GM12878 (cell line): ENCODE measurements around the gene PALLD. TPM values are rescaled to one million over a fixed set of nuclear protein-coding genes. Genes with fewer than 3 reads are reported as not detected.

Experiments used
- BRCA1 ChIP-seq: IDR thresholded peaks from 2 replicates; pipeline ENCODE4 v1.6.1; 2011; ENCODE audit warnings: low read depth, low read length, improper control_type of control experiment
- CEBPZ ChIP-seq: fragments of 150-350 bp; IDR thresholded peaks from 2 replicates; pipeline ENCODE4 v1.6.1; 2016; ENCODE audit warnings: low read depth, low read length
- CHD2 ChIP-seq: IDR thresholded peaks from 2 replicates; pipeline ENCODE4 v1.6.1; 2011; ENCODE audit warnings: low read depth, low read length, improper control_type of control experiment, borderline replicate concordance
- E4F1 ChIP-seq: fragments of 450-650 bp; IDR thresholded peaks from 2 replicates; pipeline ENCODE4 v1.6.1; 2018; ENCODE audit warnings: borderline replicate concordance, mild to moderate bottlenecking; ENCODE audit not compliant: partially characterized antibody
- FOS ChIP-seq: IDR thresholded peaks from 3 replicates; pipeline ENCODE4 v1.6.1; 2011; ENCODE audit warnings: borderline replicate concordance; ENCODE audit not compliant: insufficient read length; ENCODE audit errors: extremely low read depth
- LARP7 ChIP-seq: fragments of 450-650 bp; IDR thresholded peaks from 2 replicates; pipeline ENCODE4 v1.6.1; 2017; ENCODE audit warnings: mild to moderate bottlenecking
- MTA2 ChIP-seq: fragments of 450-650 bp; IDR thresholded peaks from 2 replicates; pipeline ENCODE4 v1.6.1; 2016; ENCODE audit warnings: low read depth, mild to moderate bottlenecking, moderate library complexity
- MYC ChIP-seq: IDR thresholded peaks from 2 replicates; pipeline ENCODE4 v1.6.1; 2011; ENCODE audit warnings: mild to moderate bottlenecking, low read length, moderate library complexity, inconsistent platforms; ENCODE audit not compliant: insufficient read depth, insufficient replicate concordance, insufficient read length, severe bottlenecking
- NR2F1 ChIP-seq: fragments of 450-650 bp; conservative IDR thresholded peaks from 2 replicates; pipeline ENCODE4 v1.6.1; 2017; ENCODE audit warnings: mild to moderate bottlenecking
- RBBP5 ChIP-seq: fragments of 200-600 bp; sonication (generic); conservative IDR thresholded peaks from 2 replicates; pipeline ENCODE4 v1.6.1; 2016
- SIX5 ChIP-seq: IDR thresholded peaks from 2 replicates; pipeline ENCODE4 v1.6.1; 2011; ENCODE audit warnings: mild to moderate bottlenecking, low read depth, low read length, moderate library complexity; ENCODE audit not compliant: severe bottlenecking
- ZBTB33 ChIP-seq: fragments of 450-650 bp; IDR thresholded peaks from 2 replicates; pipeline ENCODE4 v1.6.1; 2017; ENCODE audit warnings: mild to moderate bottlenecking
- ZNF217 ChIP-seq: fragments of 450-650 bp; IDR thresholded peaks from 2 replicates; pipeline ENCODE4 v1.6.1; 2017; ENCODE audit warnings: antibody characterized with exemption, mild to moderate bottlenecking
- ZNF384 ChIP-seq: IDR thresholded peaks from 2 replicates; pipeline ENCODE4 v1.6.1; 2012; ENCODE audit warnings: low read depth, mild to moderate bottlenecking, low read length, improper control_type of control experiment, borderline replicate concordance
- polyA plus RNA-seq, 11 experiments: library from polyadenylated mRNA; depleted of rRNA in 4 of 11; unstranded in 6 of 11; stranded (reverse) in 5 of 11; fragments of >200 nt; fragmentation: Nextera tagmentation in 4 of 11; fragmentation: Illumina TruSeq in 1 of 11; extraction: Ambion mirVana in 4 of 11; extraction: Trizol in 1 of 11; gene quantifications; 1 replicate in 1 of 11; 2 replicates in 10 of 11; pipeline versions ENCODE4 v1.2.1 to v1.2.3, GENCODE V29; 2011 to 2016; ENCODE audit warnings: inconsistent platforms in 2 of 11, missing spikeins in 2 of 11, low read depth in 1 of 11
- total RNA-seq, 4 experiments: library from RNA; depleted of rRNA in 3 of 4; stranded (reverse); fragments of >200 nt in 3 of 4; fragmentation: Illumina TruSeq in 1 of 4; extraction: Trizol in 1 of 4; gene quantifications; 2 replicates each; pipeline versions ENCODE4 v1.2.1 to v1.2.3, GENCODE V29; 2013 to 2021
- TF ChIP-seq, protein P1 (sequence below): fragments of 450-650 bp; IDR thresholded peaks from 2 replicates; pipeline ENCODE4 v1.6.1; 2017; ENCODE audit warnings: mild to moderate bottlenecking, moderate library complexity

The PALLD gene
- total and polyA plus RNA-seq, 10 of the 15 experiments (the other 5 are each of a cell fraction or from before 2014, with no cell fraction given): 1.0 to 7.7 (median 1.7) TPM

DNA sequence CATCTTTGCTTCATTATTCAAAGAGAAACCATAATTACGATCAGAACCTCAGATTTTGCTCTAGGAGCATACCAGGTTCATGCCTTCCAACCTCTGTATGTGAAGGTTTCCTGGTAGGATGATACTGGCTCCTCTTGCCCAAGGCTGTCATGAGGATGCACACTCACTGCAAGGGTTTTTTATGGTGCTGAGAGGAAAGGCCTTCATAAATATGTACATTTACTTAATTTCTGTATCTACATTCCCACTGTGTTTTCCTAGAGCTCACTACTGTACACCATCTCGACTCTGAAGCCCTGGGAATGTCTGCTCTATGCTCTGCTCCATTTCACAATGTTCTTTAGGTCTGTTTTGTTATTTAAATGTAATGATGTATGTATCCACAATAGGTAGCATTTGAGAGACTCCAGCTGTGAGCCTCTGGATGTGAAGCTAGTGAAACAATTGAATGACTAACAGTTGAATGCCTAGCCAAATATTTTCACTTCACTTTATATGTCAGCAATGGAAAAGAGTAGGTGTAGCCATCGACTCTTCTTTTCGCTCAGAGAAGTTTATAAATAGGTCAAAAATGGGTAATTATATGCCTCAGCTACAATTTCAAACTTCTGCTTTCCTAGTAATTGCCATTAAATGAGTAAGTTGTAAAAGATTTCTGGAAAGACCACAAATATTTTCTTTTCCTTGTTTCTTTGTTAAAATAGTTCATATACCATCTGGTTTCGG is 228.0 kb downstream of the PALLD start (continued):
- TF ChIP-seq E4F1: no peak
- TF ChIP-seq CHD2: no peak
- no peak for TF ChIP-seq ZNF384
- peak; percentile 49; the same call in 1 of the 2 replicates for TF ChIP-seq NR2F1
- TF ChIP-seq ZBTB33: no peak
- TF ChIP-seq MTA2: peak; percentile 99
- no peak for TF ChIP-seq SIX5
- TF ChIP-seq RBBP5: no peak
- no peak for TF ChIP-seq LARP7
- no peak for TF ChIP-seq CEBPZ
- TF ChIP-seq, protein P1, sequence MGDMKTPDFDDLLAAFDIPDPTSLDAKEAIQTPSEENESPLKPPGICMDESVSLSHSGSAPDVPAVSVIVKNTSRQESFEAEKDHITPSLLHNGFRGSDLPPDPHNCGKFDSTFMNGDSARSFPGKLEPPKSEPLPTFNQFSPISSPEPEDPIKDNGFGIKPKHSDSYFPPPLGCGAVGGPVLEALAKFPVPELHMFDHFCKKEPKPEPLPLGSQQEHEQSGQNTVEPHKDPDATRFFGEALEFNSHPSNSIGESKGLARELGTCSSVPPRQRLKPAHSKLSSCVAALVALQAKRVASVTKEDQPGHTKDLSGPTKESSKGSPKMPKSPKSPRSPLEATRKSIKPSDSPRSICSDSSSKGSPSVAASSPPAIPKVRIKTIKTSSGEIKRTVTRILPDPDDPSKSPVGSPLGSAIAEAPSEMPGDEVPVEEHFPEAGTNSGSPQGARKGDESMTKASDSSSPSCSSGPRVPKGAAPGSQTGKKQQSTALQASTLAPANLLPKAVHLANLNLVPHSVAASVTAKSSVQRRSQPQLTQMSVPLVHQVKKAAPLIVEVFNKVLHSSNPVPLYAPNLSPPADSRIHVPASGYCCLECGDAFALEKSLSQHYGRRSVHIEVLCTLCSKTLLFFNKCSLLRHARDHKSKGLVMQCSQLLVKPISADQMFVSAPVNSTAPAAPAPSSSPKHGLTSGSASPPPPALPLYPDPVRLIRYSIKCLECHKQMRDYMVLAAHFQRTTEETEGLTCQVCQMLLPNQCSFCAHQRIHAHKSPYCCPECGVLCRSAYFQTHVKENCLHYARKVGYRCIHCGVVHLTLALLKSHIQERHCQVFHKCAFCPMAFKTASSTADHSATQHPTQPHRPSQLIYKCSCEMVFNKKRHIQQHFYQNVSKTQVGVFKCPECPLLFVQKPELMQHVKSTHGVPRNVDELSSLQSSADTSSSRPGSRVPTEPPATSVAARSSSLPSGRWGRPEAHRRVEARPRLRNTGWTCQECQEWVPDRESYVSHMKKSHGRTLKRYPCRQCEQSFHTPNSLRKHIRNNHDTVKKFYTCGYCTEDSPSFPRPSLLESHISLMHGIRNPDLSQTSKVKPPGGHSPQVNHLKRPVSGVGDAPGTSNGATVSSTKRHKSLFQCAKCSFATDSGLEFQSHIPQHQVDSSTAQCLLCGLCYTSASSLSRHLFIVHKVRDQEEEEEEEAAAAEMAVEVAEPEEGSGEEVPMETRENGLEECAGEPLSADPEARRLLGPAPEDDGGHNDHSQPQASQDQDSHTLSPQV: no peak
- no peak for TF ChIP-seq FOS
- TF ChIP-seq MYC: no peak
- TF ChIP-seq BRCA1: no peak
- 0 out of 2 replicates have a peak, but pooled peaks have one; percentile 87 for TF ChIP-seq ZNF217
